IMR-90 (cell line): ENCODE results near the gene ARL10. TPM values are rescaled to one million over a fixed set of nuclear protein-coding genes. Genes with fewer than 3 reads are reported as not detected.

ENCODE experiments used
- ATAC-seq: fragments of 200-7000 bp; cut with Tn5 transposase; 2 replicates; pipeline ENCODE4 v1.9.1; 2020; ENCODE audit warnings: low read depth, mild to moderate bottlenecking, moderate library complexity
- BruUV-seq: library from RNA; stranded (reverse); fragments of 400-500 nt; replicated peaks from 2 replicates; lab custom pipeline; 2021; lab: Mats Ljungman, UMichigan
- CTCF ChIA-PET: fragments of 300-600 bp; formaldehyde crosslinking; extraction: SDS; loops from one replicate; lab custom pipeline; 2021; ENCODE audit warnings: antibody characterized with exemption; lab: Yijun Ruan, JAX
- POLR2A ChIA-PET: fragments of 300-600 bp; sonication (Branson Sonifier 250); formaldehyde crosslinking; loops from one replicate; lab custom pipeline; 2022; ENCODE audit warnings: antibody characterized with exemption; ENCODE audit not compliant: unreplicated experiment; lab: Charles Lee
- DNase-seq: peaks from one replicate; pipeline ENCODE4 v3.0.0; 2013
- H2AFZ ChIP-seq: replicated peaks from 2 replicates; pipeline ENCODE3; 2013; ENCODE audit warnings: low read length, mild to moderate bottlenecking; ENCODE audit not compliant: poor library complexity
- H2AK5ac ChIP-seq: 2 replicates; pipeline ENCODE4 v1.6.1; 2013; ENCODE audit warnings: low read depth, low read length, inconsistent platforms
- H2AK9ac ChIP-seq: replicated peaks from 2 replicates; pipeline ENCODE3; 2013; ENCODE audit warnings: mild to moderate bottlenecking, low read depth, low read length, moderate library complexity; ENCODE audit not compliant: poor library complexity
- H2BK120ac ChIP-seq: 2 replicates; pipeline ENCODE4 v1.6.1; 2013; ENCODE audit warnings: low read depth, low read length, inconsistent platforms
- H2BK15ac ChIP-seq: 3 replicates; pipeline ENCODE4 v1.6.1; 2013; ENCODE audit warnings: low read depth, low read length, inconsistent platforms
- H2BK20ac ChIP-seq: 2 replicates; pipeline ENCODE4 v1.6.1; 2013; ENCODE audit warnings: low read depth, mild to moderate bottlenecking, inconsistent platforms, low read length, moderate library complexity
- H2BK5ac ChIP-seq: 2 replicates; pipeline ENCODE4 v1.6.1; 2013; ENCODE audit warnings: mild to moderate bottlenecking, low read depth, low read length, inconsistent platforms; ENCODE audit not compliant: poor library complexity, severe bottlenecking
- H3K14ac ChIP-seq: replicated peaks from 2 replicates; pipeline ENCODE4 v1.6.1; 2013; ENCODE audit warnings: low read depth, low read length, inconsistent platforms
- H3K18ac ChIP-seq: 2 replicates; pipeline ENCODE4 v1.6.1; 2013; ENCODE audit warnings: low read depth, low read length, control low read depth
- H3K23ac ChIP-seq: 2 replicates; pipeline ENCODE4 v1.6.1; 2013; ENCODE audit warnings: low read depth, low read length, inconsistent platforms
- H3K27ac ChIP-seq: 2 replicates; pipeline ENCODE4 v1.5.1; 2013; ENCODE audit warnings: mild to moderate bottlenecking, control low read depth, low read length; ENCODE audit not compliant: insufficient read depth
- H3K27me3 ChIP-seq: 2 replicates; pipeline ENCODE4 v1.6.1; 2013; ENCODE audit warnings: low read length; ENCODE audit not compliant: control insufficient read depth, insufficient read depth
- H3K36me3 ChIP-seq: 2 replicates; pipeline ENCODE4 v1.6.1; 2013; ENCODE audit warnings: low read length, mixed read lengths; ENCODE audit not compliant: control insufficient read depth, insufficient read depth
- H3K4ac ChIP-seq: 2 replicates; pipeline ENCODE4 v1.6.1; 2013; ENCODE audit warnings: low read depth, low read length, inconsistent platforms
- H3K4me1 ChIP-seq: 2 replicates; pipeline ENCODE4 v1.6.1; 2013; ENCODE audit warnings: low read length, mixed read lengths; ENCODE audit not compliant: control insufficient read depth, insufficient read depth
- H3K4me2 ChIP-seq: 2 replicates; pipeline ENCODE4 v1.6.1; 2013; ENCODE audit warnings: low read depth, mild to moderate bottlenecking, control low read depth, low read length, moderate library complexity
- H3K4me3 ChIP-seq: 2 replicates; pipeline ENCODE4 v1.5.1; 2013; ENCODE audit warnings: low read depth, mild to moderate bottlenecking, control low read depth, low read length, moderate library complexity; ENCODE audit not compliant: insufficient read depth
- H3K56ac ChIP-seq: 2 replicates; pipeline ENCODE4 v1.6.1; 2013; ENCODE audit warnings: low read length, inconsistent platforms; ENCODE audit not compliant: insufficient read depth; ENCODE audit errors: extremely low read depth
- H3K79me1 ChIP-seq, 2 experiments: 2 replicates each; pipeline ENCODE4 v1.6.1; 2013; ENCODE audit warnings: low read length in 2 of 2, inconsistent platforms in 1 of 2, low read depth in 1 of 2
- H3K9ac ChIP-seq: 2 replicates; pipeline ENCODE4 v1.6.1; 2013; ENCODE audit warnings: low read depth, low read length, control low read depth
- H3K9me1 ChIP-seq: 2 replicates; pipeline ENCODE4 v1.6.1; 2013; ENCODE audit warnings: low read length, inconsistent platforms; ENCODE audit not compliant: insufficient read depth
- H3K9me3 ChIP-seq: 2 replicates; pipeline ENCODE4 v1.6.1; 2013; ENCODE audit warnings: low read length; ENCODE audit not compliant: control insufficient read depth, insufficient read depth
- H4K20me1 ChIP-seq: 2 replicates; pipeline ENCODE4 v1.6.1; 2013; ENCODE audit warnings: low read length, inconsistent platforms; ENCODE audit not compliant: insufficient read depth
- H4K5ac ChIP-seq: 2 replicates; pipeline ENCODE4 v1.6.1; 2013; ENCODE audit warnings: mild to moderate bottlenecking, low read depth, low read length, control low read depth
- H4K8ac ChIP-seq, 2 experiments: 2 replicates each; pipeline ENCODE4 v1.6.1; 2013; ENCODE audit warnings: low read depth in 2 of 2, low read length in 2 of 2, control low read depth in 1 of 2, inconsistent platforms in 1 of 2
- H4K91ac ChIP-seq: 2 replicates; pipeline ENCODE4 v1.6.1; 2013; ENCODE audit warnings: low read depth, low read length, inconsistent platforms; ENCODE audit not compliant: insufficient read depth
- CEBPB ChIP-seq: IDR thresholded peaks from 2 replicates; pipeline ENCODE4 v1.6.1; 2012; ENCODE audit warnings: low read depth, low read length, improper control_type of control experiment
- CHD1 ChIP-seq: IDR thresholded peaks from 2 replicates; pipeline ENCODE4 v1.6.1; 2012; ENCODE audit warnings: low read depth, low read length, improper control_type of control experiment
- CTCF ChIP-seq: conservative IDR thresholded peaks from 2 replicates; pipeline ENCODE4 v1.5.1; 2012; ENCODE audit warnings: mild to moderate bottlenecking, low read depth, low read length, improper control_type of control experiment
- ELK1 ChIP-seq: fragments of 150-350 bp; IDR thresholded peaks from 2 replicates; pipeline ENCODE4 v1.6.1; 2016; ENCODE audit warnings: low read depth, mild to moderate bottlenecking, low read length, moderate library complexity, borderline replicate concordance
- FOS ChIP-seq: fragments of 150-350 bp; IDR thresholded peaks from 2 replicates; pipeline ENCODE4 v1.6.1; 2016; ENCODE audit warnings: low read depth, low read length
- MAFK ChIP-seq: IDR thresholded peaks from 2 replicates; pipeline ENCODE4 v1.6.1; 2012; ENCODE audit warnings: low read depth, low read length, improper control_type of control experiment
- MAZ ChIP-seq: IDR thresholded peaks from 2 replicates; pipeline ENCODE4 v1.6.1; 2012; ENCODE audit warnings: low read depth, mild to moderate bottlenecking, low read length, improper control_type of control experiment, moderate library complexity, borderline replicate concordance
- MXI1 ChIP-seq: IDR thresholded peaks from 2 replicates; pipeline ENCODE4 v1.6.1; 2012; ENCODE audit warnings: low read depth, mild to moderate bottlenecking, low read length, moderate library complexity, borderline replicate concordance
- NFE2L2 ChIP-seq: fragments of 150-350 bp; IDR thresholded peaks from 2 replicates; pipeline ENCODE4 v1.6.1; 2016; ENCODE audit warnings: low read depth, mild to moderate bottlenecking, low read length
- POLR2A ChIP-seq: IDR thresholded peaks from 2 replicates; pipeline ENCODE4 v1.6.1; 2012; ENCODE audit warnings: mild to moderate bottlenecking, low read depth, low read length
- RAD21 ChIP-seq: IDR thresholded peaks from 2 replicates; pipeline ENCODE4 v1.6.1; 2012; ENCODE audit warnings: low read length, improper control_type of control experiment
- RCOR1 ChIP-seq: IDR thresholded peaks from 2 replicates; pipeline ENCODE4 v1.6.1; 2012; ENCODE audit warnings: mild to moderate bottlenecking, low read length, improper control_type of control experiment; ENCODE audit not compliant: insufficient replicate concordance
- RFX5 ChIP-seq: IDR thresholded peaks from 2 replicates; pipeline ENCODE4 v1.8.0; 2012; ENCODE audit warnings: low read depth, mild to moderate bottlenecking, low read length, moderate library complexity
- SMC3 ChIP-seq: fragments of 150-350 bp; IDR thresholded peaks from 2 replicates; pipeline ENCODE4 v1.6.1; 2016; ENCODE audit warnings: low read depth, mild to moderate bottlenecking, antibody characterized with exemption, low read length, moderate library complexity
- USF2 ChIP-seq: fragments of 150-350 bp; IDR thresholded peaks from 2 replicates; pipeline ENCODE4 v1.6.1; 2017; ENCODE audit warnings: mild to moderate bottlenecking, antibody characterized with exemption, low read length, low read depth
- WGBS, 2 experiments: methylation state at CpG; one replicate each; pipeline versions ENCODE4 v1.1.5 to v1.1.7; 2013; ENCODE audit warnings: missing lambda C conversion rate in 2 of 2; ENCODE audit not compliant: insufficient read length in 1 of 2; ENCODE audit errors: extremely low coverage in 2 of 2; 5-methylcytosine and 5-hydroxymethylcytosine counted together
- dilution Hi-C: fragments of 300-500 bp; cut with HindIII; formaldehyde crosslinking; loops from one replicate; pipeline ENCODE4 v1.14.3; 2018; ENCODE audit warnings: low sequenced_read_pairs; ENCODE audit not compliant: unreplicated experiment
- in situ Hi-C: fragments of 300-500 bp; cut with MboI; formaldehyde crosslinking; loops from 3 replicates; pipeline ENCODE4 v1.14.3; 2019; ENCODE audit warnings: low sequenced_read_pairs, inconsistent platforms, mixed read lengths
- intact Hi-C: fragments of 100-400 bp; cut with micrococcal nuclease; formaldehyde crosslinking; loops from 2 replicates; pipeline ENCODE4 v1.10.0; 2022
- polyA plus RNA-seq, 3 experiments: library from polyadenylated mRNA; depleted of rRNA; stranded (reverse); fragments of >200 nt; gene quantifications; 2 replicates each; pipeline ENCODE4 v1.2.3, GENCODE V29; 2012; ENCODE audit warnings: low replicate concordance in 1 of 3
- total RNA-seq: library from RNA; depleted of rRNA; stranded (reverse); fragments of >200 nt; gene quantifications from 2 replicates; pipeline ENCODE4 v1.2.3, GENCODE V29; 2012

ARL10 gene
- total and polyA plus RNA-seq, 2 of the 4 experiments (the other 2 are of a cell fraction), result 3.6 to 6.0 TPM

GRCh38 chr5:176352116-176352878 lies 13.0 kb upstream of the ARL10 start:
- Histone ChIP-seq H3K9ac (no peak overlapping the region), H3K4me3 (no peak overlapping the region), H4K8ac (no peak overlapping the region), H2AK5ac (no peak overlapping the region), H4K91ac (no peak overlapping the region), H3K4me1 (0 out of 2 replicates have a peak, but pooled peaks cover 2% of the 10 kb centered on the region), H2BK20ac (no peak overlapping the region), H3K27ac (no peak overlapping the region), H4K20me1 (peaks cover 49% of the 10 kb centered on the region), H4K5ac (no peak overlapping the region), H2BK5ac (no peak overlapping the region), H3K18ac (no peak overlapping the region), H3K27me3 (no peaks in the 10 kb centered on the region), H2BK120ac (no peak overlapping the region), H3K14ac (no peak overlapping the region), H3K36me3 (peaks cover 72% of the 10 kb centered on the region), H2BK15ac (no peak overlapping the region), H3K23ac (no peak overlapping the region), H3K56ac (no peak overlapping the region), H3K4me2 (no peak overlapping the region), H3K79me1 (peaks cover 45 to 57% of the 10 kb centered on the region in 2 experiments), H2AK9ac (no peak overlapping the region), H3K4ac (no peak overlapping the region), H2AFZ (no peak overlapping the region), H3K9me1 (peaks cover 15% of the 10 kb centered on the region), H3K9me3 (no peaks in the 10 kb centered on the region)
- intact Hi-C loops (no loop called here), dilution Hi-C loops (no loop called here), in situ Hi-C loops (no loop called here)
- CTCF ChIA-PET, result no interaction called here
- TF ChIP-seq FOS (no peak), USF2 (no peak), CEBPB (no peak), SMC3 (no peak), RAD21 (no peak), POLR2A (no peak), MAZ (no peak), RFX5 (no peak), ELK1 (no peak), MAFK (no peak), MXI1 (no peak), CHD1 (no peak), NFE2L2 (no peak), RCOR1 (no peak), CTCF (no peak)
- BruUV-seq, result no TSS peak
- DNase-seq, result peak; percentile 44
- POLR2A ChIA-PET, result no interaction called here
- peak; percentile 56 for ATAC-seq
- no CpG with 5 or more reads among the region's 5 CpGs for WGBS, 2 experiments
